ENCODE data around the gene ZG16B.

Gene ZG16B

DNA sequence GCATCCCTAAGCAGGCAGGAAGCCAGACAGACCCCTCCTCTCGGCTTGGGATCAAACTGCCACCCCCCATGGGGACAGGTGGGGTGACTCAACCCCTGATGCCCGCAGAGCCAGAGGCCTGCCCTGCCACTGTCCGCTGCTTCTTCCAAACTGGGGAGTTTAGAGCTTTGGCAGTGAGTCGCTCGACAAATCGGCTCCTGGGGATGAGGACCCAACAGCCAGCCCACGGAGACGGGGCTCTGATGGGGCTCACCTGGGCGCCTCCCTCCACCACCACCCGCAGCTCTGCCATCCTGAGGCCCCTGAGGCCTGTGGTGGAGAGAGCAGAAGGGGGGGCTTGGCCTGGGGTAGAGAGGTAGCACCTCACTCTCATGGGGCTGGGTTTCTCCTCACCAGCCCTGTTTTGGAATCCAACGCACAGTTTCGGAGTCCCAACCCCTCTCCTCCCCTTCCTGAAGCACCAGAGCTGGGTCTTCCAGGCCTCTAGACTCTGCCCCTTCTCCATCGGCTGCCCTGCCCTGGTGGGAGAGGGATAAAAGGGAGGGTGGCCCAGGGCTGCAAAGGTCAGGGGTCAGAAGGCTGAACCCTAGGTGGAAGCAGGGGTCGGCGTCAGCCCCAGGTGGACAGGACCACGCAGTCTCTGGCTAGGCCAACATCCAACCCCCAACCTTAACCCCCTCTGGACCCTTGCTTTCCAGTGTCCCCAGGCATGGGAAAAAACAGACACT lies 22.1 kb downstream of the ZG16B start:
- TF ChIP-seq, protein P1, sequence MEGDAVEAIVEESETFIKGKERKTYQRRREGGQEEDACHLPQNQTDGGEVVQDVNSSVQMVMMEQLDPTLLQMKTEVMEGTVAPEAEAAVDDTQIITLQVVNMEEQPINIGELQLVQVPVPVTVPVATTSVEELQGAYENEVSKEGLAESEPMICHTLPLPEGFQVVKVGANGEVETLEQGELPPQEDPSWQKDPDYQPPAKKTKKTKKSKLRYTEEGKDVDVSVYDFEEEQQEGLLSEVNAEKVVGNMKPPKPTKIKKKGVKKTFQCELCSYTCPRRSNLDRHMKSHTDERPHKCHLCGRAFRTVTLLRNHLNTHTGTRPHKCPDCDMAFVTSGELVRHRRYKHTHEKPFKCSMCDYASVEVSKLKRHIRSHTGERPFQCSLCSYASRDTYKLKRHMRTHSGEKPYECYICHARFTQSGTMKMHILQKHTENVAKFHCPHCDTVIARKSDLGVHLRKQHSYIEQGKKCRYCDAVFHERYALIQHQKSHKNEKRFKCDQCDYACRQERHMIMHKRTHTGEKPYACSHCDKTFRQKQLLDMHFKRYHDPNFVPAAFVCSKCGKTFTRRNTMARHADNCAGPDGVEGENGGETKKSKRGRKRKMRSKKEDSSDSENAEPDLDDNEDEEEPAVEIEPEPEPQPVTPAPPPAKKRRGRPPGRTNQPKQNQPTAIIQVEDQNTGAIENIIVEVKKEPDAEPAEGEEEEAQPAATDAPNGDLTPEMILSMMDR (IDR thresholded peaks at IDR 0.05; ENCODE audit: extremely low read depth, insufficient read depth, missing control alignments), result no peak
- no peak for DNase-seq (ENCODE audit: low spot score)
- in situ Hi-C loops (cut with MboI; ENCODE audit: low pct_unique_long_range_greater_than_20kb, low sequenced_read_pairs, unreplicated experiment), result no loop called here

DNA sequence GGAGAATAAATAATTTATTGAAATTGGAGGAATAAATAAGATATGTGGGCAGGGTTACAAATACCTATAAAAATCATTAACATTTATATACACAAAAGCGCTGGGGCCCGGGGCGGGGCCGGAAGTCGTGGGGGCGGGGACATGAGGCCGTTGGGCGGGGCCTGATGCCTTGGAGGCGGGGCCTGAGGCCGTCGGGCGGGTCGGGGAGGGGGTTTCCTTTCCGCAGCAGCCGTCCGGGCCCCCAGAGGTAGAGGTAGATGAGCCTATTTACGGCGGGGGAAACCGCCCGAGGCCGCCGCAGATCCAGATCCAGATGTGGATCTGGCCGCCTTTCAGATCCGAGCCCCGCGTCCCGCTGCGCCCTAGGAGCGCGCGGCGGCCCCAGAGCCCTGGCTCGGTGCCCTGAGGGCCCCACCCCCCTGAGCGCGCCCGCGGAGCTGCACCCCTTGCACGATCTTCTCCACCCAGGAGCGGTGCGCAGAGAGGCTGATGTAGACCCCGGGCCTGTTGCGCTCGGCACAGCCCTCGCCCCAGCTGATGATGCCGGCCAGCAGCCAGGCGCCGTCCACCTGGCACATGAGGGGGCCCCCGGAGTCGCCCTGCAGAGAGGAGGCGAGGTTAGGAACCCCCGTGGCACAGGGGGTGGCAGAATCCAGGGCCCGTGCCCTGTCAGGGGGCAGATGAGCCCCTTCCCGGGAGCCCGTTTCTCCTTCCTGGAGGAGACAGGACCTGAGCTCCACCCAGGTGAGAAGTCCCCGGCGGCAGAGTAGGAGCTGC lies 22.8 kb downstream of the ZG16B start:
- DNase-seq (ENCODE audit: low spot score), result no peak
- TF ChIP-seq, protein P1 (IDR thresholded peaks at IDR 0.05; ENCODE audit: extremely low read depth, insufficient read depth, missing control alignments), result no peak
- in situ Hi-C loops (cut with MboI; ENCODE audit: low pct_unique_long_range_greater_than_20kb, low sequenced_read_pairs, unreplicated experiment), result no loop called here

DNA sequence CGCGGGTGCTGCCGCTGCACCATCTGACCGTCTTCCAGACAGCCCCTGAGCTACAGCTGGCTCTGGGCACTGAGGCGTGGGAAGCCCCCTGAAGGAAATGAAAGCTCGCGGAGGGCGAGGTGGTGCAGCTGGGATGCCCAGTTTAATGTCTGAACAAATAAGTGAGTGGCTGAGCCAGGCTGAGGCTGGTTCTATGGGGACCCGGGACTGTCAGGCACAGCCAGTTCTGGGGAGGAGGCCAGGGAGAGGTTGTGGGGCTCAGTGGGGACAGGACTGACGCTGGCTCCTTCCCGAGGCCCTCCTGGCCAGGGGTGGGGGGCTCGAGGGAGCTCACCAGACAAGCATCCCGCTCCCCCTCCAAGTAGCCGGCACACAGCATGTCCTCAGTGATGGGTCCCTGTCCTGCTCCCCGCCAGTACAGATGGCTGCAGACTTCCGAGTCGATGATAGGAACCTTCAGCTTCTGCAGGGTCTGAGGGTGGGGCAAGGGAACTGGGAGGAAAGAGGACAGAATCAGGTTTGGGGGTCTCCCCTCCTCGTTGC lies 23.5 kb downstream of the ZG16B start:
- TF ChIP-seq, protein P1 (IDR thresholded peaks at IDR 0.05; ENCODE audit: extremely low read depth, insufficient read depth, missing control alignments), result no peak
- in situ Hi-C loops (cut with MboI; ENCODE audit: low pct_unique_long_range_greater_than_20kb, low sequenced_read_pairs, unreplicated experiment), result no loop called here
- DNase-seq (ENCODE audit: low spot score), result no peak

DNA sequence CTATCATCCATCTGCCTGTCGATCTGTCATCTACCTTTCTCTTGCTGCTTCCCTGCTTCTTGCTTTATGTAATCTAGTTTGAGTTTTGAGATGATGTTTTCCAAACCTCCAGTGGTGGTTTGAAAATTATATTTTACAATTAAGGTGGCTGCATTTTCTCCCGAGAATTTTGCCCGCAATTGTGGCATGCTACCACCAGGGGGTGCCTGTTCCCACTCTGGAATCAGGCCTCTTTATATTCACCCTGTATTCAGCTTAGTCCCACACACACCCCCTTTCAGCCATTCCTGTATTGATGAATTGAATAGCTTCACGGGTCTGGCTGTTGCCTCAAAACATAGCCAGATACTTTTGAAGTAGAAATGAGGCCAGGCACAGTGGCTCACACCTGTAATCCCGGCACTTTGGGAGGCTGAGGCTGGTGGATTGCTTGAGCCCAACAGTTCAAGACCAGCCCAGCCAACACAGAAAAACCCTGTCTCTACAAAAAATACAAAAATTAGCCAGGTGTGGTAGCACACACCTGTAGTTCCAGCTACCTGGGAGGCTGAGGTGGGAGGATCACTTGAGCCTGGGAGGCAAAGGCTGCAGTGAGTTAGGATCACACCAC lies 24.7 kb downstream of the ZG16B start:
- TF ChIP-seq, protein P1 (IDR thresholded peaks at IDR 0.05; ENCODE audit: extremely low read depth, insufficient read depth, missing control alignments), result peak; percentile 36
- in situ Hi-C loops (cut with MboI; ENCODE audit: low pct_unique_long_range_greater_than_20kb, low sequenced_read_pairs, unreplicated experiment), result no loop called here
- DNase-seq (ENCODE audit: low spot score), result peak; percentile 41

DNA sequence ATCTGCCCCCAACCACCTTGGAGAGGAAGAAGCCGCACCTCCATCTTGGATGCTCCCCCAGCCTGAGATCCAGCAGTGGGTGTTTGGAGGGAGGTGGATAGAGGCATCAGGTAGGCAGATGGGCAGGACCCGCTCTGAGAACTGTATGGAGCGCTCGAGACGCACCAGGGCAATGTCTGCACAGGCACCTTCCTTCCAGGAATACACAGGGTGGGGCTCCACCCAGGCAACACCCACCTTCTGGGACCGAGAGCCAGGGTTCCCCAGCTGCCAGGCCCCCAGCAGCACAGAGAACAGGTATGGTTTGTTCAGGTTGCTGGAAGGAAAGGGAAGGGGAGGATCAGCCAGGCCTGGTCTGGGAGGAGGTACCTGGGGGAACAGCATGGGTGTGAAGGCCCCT lies 25.4 kb downstream of the ZG16B start:
- in situ Hi-C loops (cut with MboI; ENCODE audit: low pct_unique_long_range_greater_than_20kb, low sequenced_read_pairs, unreplicated experiment), result no loop called here
- TF ChIP-seq, protein P1 (IDR thresholded peaks at IDR 0.05; ENCODE audit: extremely low read depth, insufficient read depth, missing control alignments), result no peak
- DNase-seq (ENCODE audit: low spot score), result peak; percentile 19

DNA sequence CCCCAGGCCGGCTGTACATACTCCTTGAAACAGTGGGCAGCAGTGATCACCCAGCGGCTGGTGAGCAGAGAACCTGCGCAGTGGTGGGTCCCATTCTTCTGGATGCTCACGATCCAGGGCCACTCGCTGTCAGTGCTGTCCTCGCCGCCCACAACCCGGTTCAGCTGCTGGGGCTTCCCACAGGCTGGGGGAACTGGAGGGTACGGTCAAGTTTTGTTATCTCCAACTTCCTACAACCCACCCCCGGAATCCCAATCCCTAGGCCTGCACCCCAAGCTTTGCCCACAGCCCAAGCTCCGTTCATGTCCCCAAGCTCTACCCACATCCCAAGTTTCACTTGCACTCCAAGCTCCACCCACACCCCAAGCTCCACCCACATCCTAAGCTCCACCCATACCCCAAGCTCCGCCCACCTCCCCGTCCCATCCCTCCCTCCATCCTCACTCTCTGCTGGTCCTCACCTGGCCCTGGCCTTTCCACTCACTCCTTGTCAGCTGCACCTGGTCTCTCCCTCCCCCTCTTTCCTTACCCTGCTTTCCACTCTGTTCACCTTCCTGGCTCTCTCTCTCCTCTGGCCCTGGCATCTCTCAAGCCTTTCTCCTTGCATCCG lies 26.1 kb downstream of the ZG16B start:
- in situ Hi-C loops (cut with MboI; ENCODE audit: low pct_unique_long_range_greater_than_20kb, low sequenced_read_pairs, unreplicated experiment), result no loop called here
- peak; percentile 39 for DNase-seq (ENCODE audit: low spot score)
- TF ChIP-seq, protein P1 (IDR thresholded peaks at IDR 0.05; ENCODE audit: extremely low read depth, insufficient read depth, missing control alignments), result no peak
